GM20000 (cell line): ENCODE data around the gene GSTA4.

Experiments
- DNase-seq: peaks from one replicate; pipeline ENCODE4 v3.0.0; 2012; ENCODE audit warnings: low spot score
- CTCF ChIP-seq: IDR thresholded peaks from 2 replicates; pipeline ENCODE4 v1.5.1; 2012; ENCODE audit warnings: mild to moderate bottlenecking, control low read depth; ENCODE audit errors: extremely low read depth, missing control alignments

Gene GSTA4

GRCh38 chr6:52990342-52990741 lies 4.7 kb downstream of the GSTA4 start:
- no peak for TF ChIP-seq CTCF
- DNase-seq: no peak

GRCh38 chr6:52985228-52985627 lies 9.9 kb downstream of the GSTA4 start:
- DNase-seq: no peak
- TF ChIP-seq CTCF: no peak

GRCh38 chr6:52984247-52984646 lies 10.8 kb downstream of the GSTA4 start:
- TF ChIP-seq CTCF: no peak
- no peak for DNase-seq

GRCh38 chr6:52983159-52983848 lies 11.8 kb downstream of the GSTA4 start:
- DNase-seq: no peak
- no peak for TF ChIP-seq CTCF

GRCh38 chr6:52982680-52983079 lies 12.4 kb downstream of the GSTA4 start:
- no peak for TF ChIP-seq CTCF
- DNase-seq: no peak

GRCh38 chr6:52981222-52981900 lies 13.7 kb downstream of the GSTA4 start:
- no peak for DNase-seq
- no peak for TF ChIP-seq CTCF

GRCh38 chr6:52976591-52977035 lies 18.5 kb downstream of the GSTA4 start:
- DNase-seq: peak; percentile 61
- no peak for TF ChIP-seq CTCF
